Measurements from ENCODE around the gene PES1.
"Not testable (repeated sequence)": the region's sequence is repeated elsewhere in the genome, so short reads cannot be mapped to it uniquely, and the experiment has no call there.

PES1 gene

DNA sequence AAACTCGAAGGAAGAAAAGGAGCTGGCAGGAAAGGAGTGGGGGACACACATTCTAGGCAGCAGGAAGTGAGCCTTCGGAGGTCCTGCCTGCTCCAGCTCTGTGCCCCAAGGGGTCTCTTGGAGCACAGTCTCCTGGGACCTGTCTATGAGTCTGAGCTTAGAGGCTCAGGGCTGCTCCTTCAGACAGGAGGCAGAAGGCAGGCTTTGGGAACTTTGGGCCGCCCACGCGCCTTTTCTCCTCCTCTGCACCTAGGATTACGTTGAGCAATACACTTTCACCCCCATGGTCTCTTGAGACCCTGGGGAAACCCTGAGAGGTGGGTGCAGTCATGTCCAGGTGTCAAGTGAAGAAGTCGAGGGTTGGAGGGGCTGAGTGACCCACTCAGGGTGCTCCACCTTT, 16.2 kb upstream of the PES1 start:
- DNase-seq = no peak

DNA sequence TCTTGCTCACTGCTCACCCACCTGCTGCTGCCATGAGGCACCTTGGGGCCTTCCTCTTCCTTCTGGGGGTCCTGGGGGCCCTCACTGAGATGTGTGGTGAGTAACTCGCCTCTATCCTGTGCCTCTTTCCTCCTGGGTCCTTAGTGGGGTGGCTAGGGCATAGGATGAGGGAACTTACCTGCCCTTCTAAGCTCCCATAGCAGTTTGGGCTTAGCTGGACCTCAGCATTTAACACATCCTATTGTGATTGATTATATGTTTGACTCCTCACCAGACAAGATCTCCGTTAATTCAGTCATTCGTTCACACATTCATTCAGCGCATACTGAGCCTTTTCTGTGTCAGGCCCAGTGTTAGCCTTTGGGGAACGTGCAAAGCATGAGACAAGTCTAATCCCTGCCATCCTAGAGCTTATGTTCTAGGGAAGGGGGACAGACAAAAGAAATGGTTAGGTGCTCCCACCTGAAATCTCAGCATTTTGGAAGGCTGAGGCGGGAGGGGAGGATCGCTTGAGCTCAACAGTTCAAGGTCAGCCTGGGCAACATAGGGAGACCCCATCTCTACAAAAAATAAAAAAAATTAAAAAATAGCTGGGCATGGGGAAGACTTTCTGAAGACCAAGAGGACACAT, 15.7 kb upstream of the PES1 start:
- DNase-seq = no peak

DNA sequence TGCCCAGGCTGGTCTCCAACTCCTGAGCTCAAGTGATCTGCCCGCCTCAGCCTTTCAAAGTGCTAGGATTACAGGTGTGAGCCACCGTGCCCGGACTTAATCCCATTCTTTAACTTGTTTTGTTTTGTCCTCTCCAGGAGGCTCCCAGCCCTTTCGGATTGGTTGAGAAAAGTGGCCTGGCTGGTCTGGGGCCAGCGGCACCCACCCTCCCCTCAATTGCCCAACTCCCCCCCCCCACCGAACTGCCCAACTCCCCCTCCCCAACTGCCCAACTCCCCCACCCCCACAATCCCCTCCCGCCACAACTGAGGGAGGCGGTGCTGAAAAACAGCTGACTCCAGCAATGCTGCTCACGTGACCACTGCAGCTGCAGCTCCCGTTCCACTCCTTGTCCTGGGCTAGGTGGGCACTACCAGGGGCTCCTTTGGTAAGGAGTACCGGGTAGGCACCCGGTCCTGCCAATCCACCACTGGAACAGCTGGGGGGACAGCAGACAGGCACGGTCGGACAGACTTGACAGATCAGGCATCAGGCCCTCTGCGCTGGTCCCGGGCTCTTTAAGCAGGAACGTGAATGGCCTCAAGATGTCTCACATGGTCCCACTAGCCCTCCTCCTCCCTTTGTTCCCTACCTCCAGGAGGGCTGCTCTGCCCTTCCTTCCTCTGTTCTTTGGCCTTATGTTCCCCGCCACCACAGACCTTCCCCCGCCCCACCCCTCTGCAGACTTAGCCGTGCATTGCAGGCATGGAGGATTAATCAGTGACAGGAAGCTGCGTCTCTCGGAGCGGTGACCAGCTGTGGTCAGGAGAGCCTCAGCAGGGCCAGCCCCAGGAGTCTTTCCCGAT, 15.0 kb upstream of the PES1 start, which contains the start of gene TCN2:
Gene TCN2, plus strand, starts transcription at position 720 of the 845 bp plus-strand sequence. CDS start 158 bp downstream, outside the sequence.
- no peak for DNase-seq

DNA sequence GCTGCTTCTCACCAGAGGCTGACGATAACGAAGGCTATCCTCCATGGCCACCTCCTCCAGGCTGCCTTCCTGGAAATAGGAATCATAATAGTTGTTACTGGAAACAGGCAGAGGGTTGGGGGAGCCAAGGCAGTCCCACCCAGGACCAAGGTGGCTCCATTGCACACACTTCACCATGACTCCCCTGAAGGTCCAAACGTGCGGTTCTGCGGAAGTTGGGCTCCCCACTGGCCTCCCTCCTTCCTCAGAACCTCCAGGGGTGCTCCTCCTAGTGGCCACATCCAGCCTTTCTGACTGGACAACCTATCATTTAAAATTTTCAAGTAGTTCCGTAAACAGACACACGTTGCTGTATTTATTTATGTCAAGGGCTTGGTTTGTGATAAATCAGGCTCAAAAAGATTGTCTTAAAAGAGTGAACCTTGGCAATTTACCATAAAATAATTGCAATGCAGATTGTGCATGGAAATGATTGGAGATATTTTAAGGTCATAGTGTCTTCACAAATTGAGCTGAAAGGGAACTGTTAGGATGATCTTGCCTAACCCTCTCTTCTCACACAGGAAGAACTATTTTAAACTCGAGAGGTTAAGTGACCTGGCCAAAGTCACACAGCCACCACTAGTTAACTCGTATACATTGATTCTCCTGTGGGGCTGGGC, 13.9 kb upstream of the PES1 start:
- no peak for DNase-seq

DNA sequence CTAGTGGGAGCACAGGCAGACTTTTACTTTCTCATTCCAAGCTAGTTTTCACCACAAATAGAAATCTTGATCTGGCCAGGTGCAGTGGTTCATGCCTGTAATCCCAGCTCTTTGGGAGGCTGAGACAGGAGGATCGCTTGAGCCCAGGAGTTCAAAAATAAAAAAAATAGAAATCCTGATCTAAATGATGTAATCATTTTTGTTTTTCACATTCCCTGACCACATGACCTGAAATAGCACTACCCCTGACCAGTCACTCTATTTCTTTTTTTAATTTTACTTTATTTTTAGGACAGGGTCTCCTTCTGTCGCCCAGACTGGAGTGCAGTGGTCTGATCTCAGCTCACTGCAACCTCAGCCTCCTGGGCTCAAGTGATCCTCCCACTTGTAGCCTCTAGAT, 13.0 kb upstream of the PES1 start:
- no peak for DNase-seq

DNA sequence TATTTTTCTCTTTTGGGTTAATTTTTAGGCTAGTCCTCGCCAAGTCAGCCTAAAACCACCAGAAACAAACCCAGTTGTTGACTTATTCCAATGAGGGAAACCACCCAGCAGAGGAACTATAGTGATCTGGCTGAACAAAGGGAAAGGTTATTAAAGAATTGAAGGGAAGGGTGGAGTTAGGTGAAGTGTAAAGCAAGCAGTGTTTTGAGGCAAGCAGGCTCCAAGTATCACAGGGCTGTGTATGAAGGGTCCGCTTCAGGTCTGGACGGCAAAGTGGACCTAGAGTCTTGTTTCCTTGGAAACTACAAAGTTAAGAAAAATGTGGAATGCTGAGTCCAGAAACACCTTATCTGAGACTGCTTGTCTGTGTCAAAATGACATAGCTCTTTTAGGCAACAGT, 12.1 kb upstream of the PES1 start:
- DNase-seq = no peak

DNA sequence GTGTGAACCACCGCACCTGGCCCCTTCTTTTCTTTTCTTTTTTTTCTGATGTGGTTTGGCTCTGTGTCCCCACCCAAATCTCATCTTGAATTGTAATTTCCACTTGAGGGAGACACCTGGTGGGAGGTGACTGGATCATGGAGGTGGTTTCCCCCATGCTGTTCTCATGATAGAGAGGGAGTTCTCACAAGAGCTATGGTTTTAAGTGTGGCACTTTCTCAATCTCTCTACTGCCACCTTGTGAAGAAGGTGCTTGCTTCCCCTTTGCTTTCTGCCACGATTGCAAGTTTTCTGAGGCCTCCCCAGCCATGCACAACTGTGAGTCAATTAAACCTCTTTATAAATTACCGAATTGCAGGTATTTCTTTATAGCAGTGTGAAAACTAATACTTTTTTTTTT, 10.3 kb upstream of the PES1 start:
- no peak for DNase-seq

DNA sequence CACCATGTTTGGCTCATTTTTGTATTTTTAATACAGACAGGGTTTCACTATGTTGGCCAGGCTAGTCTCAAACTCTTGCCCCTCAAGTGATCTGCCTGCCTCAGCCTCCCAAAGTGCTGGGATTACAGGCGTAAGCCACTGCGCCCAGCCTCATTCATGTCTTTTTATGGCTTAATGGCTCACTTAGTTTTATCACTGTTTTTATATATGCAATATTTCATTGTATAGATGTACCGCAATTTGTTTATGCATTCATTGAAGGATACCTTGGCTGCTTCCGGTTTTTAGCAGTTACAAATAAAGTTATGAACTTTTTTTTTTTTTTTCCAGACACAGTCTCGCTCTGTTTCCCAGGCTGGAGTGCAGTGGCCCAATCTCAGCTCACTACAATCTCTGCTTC, 9.8 kb upstream of the PES1 start:
- no peak for DNase-seq

DNA sequence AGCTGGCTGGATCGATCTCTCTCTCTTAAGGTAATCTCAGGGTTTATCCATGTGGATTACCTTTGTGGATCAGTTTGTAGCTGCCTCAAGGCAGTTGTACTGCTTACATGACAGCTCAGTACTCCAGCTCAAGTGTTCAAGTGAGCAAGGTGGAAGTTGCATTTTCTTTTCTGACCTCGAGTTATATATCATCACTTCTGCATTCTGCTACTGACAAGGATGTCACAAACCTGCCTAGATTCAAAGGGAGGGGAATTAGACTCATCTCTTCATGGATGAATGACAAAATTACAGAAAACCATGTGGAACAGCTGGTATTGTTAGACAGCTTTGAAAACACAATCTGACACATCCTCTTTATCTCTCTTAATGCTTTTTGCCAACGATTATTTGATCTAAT, 9.2 kb upstream of the PES1 start:
- peak; percentile 70 for DNase-seq

DNA sequence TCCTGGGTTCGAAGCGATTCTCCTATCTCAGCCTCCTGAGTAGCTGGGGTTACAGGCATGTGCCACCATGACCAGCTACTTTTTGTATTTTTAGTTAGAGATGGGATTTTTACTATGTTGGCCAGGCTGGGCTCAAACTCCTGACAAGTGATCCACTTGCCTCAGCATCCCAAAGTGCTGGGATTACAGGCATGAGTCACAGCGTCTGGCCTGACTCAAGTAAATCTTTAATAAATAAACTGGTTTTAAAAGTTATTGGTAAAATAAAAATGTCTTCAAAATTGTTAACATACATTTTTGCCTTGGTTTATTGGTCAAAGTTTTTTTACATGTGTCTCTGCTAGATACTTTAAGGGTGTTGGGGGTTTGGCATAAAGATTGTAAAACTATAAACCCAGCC, 7.3 kb upstream of the PES1 start:
- no peak for DNase-seq

DNA sequence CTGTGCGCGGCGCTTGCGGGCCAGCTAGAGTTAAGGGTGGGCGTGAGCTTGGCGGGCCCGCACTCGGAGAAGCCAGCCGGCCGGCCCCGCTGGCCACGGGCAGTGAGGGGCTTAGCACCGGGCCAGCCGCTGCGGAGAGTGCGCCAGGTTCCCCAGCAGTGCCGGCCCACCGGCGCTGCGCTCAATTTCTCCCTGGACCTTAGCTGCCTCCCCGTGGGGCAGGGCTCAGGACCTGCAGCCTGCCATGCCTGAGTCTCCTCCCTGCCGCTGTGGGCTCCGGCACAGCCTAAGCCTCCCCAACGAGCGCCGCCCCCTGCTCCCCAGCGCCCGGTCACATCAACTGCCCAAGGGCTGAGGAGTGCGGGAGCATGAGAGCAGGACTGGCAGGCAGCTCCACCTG, 5.2 kb upstream of the PES1 start:
- DNase-seq = no peak

DNA sequence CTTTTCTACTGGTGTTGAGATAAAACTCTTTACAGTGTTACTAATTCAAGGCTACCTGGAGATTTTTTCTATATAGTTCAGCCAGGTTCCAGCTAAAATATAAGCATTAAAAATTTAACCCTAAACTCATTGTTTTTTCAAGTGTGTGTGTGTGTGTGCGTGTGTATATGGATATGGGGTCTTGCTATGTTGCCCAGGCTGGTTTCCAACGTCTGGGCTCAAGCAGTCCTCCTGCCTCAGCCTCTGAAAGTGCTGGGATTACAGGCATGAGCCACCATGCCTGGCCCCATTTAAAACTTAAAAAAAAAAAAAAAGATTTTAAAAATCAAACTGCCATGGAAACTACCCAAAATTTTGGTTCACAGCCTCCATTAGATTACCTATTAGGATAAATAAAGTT, 4.5 kb upstream of the PES1 start:
- no peak for DNase-seq

DNA sequence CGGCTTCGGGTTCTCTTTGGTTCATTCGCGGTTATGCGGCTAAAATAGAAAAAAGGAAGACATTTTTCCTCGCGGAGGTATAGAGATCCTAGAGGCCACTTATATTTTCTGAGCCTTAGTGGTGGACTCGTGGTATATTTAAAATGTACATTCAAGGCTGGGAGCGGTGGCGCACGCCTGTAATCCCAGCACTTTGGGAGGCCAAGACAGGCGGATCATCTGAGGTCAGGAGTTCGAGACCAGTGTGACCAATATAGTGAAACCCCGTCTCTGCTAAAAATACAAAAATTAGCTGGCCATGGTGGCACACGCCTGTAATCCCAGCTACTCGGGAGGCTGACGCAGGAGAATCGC, 627 bp upstream of the PES1 start:
- DNase-seq = not testable (repeated sequence)

DNA sequence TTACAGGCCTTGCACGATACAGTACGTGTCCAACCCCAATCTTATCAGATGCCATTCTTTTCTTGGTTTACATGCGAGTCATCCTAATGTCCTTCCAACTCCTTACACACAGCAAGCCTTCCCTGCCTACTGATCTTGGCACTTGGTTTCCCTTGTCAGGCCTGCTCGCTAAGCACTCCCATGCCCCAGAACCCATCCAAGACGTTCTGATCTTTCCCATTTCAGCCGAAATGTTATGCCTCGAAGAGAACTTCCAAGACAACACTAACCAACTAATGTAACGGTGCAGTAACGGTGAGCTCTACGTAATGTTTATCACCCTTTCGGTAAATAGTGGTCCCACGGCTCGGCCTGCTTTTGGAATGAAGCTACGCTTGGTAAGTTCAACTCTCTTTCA, 521 bp downstream of the PES1 start:
- DNase-seq = no peak

DNA sequence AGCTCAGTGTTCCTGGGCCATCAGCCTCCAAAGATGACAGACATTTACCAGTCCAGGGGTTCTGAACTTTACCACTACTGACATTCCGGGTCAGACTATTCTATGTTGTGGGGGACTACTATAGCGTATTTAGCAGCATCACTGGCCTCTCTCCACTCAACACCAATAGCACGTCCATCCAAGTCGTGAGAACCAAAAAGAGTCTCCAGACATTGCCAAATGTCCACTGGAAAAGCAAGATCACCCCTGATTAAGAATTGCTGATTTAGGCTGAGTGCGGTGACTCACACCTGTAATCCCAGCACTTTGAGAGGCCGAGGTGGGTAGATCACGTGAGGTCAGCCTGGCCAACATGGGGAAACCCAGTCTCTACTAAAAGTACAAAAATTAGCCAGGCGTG, 5.3 kb downstream of the PES1 start:
- DNase-seq = no peak

DNA sequence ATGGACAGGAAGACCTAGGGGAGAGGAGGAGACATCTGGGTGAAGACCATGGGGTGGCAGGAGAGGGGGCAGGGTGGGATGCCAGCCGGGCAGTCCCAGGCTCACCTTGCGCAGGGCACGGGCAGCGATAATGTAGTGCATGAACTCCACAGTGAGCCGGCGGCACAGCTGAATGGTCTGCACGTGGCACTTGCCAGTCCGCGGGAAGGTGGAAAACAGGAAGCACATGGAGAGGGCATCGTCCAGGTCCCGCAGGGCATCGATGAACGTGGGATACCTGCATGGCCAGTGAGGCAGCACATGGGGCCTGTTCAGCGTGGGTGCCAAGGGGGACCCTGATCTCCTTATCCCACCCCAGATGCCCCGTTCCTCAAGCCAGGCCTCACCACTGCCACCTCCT, 7.3 kb downstream of the PES1 start:
- DNase-seq = no peak

DNA sequence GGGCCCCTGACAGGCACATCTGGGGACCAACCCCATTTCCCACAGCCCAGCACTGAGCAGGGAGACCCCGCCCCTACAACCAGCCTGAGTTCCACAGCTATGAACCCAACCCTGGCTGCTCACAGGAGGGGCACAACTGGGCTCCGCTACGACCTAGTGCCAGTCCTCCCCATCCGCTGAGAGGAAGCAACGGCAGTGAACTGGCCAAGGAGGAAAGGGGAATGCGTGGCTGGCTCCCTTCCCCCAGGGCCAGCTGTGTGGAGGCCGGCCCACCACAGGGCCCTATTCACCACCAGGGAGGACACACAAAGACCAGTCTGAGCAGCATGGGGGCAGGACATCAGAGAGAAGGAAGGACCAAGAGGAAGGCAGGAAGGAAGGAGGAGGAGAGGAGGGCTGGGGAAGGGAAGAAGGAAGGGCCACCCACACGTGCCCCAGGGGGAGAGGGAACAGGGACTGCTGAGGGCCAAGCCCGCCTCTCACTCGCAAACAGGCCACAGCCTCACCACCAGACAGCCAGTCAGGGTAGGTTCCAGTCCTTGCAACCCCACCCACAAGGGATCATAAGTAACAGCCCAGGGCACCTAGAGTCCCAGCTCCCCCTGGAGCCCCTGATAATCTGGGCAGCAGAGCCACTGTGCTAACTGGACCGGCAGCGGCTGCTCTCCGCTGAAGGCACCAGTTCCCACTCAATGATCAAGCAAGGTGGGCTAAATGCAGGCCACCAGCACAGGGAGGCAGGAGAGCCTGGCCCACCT, 8.7 kb downstream of the PES1 start:
- DNase-seq = no peak

DNA sequence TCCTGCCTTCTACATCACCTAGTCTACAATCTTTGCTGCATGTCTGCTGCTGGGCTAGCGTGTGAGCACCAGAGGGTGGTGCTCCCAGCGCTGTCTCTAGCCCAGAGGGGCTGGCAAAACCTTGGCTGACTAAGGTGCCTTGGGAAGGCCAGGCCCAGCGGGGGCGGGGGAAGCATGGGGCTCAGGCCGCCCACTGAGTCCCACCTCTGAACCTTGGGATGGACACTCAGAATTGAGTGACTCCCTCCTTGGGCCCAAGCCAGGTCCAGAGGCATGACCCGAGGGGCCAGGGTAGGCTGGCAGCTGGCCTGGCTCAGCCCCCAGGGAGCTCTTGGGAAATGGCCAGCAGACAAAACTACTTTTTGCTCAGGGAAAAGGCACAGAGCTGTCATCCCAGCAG, 9.7 kb downstream of the PES1 start:
- no peak for DNase-seq

DNA sequence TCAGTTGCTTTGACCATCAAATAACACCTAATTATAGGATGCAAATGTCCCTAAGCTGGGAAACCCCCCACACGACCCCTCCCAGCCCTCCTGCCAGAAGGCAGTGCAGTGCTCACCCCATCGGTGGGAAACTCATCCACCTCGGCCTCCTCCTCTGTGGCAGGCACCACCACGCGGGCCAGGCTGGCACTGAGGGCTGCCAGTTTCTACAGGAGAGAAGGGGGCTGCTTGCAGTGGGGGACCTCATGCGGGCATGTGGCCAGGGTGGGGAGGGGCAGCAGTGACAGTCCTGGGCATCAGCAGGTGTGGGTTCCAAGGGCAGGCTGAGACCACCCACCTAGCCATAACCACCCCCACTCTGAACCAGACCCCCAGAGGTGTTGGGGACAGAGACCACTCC, 10.8 kb downstream of the PES1 start:
- no peak for DNase-seq

DNA sequence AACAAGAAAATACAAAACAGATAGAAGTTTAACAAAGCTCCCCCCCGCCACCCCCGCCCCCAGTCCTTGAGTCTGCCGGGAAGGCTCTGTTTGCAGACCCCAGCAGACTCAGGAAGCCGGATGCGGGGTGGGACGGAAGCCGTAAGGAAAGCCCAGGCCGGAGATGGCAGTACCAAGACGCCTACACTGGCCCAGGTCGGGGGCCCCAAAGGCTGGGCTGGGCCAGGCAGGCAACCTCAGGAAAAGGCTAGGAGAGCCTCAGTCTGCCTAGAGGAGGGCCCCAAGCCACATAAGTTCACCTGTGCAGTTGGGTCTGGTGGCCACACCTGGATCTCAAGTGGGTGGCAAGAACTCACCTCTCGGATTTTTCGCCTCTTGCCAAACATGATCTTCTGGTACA, 13.2 kb downstream of the PES1 start:
- DNase-seq = no peak

DNA sequence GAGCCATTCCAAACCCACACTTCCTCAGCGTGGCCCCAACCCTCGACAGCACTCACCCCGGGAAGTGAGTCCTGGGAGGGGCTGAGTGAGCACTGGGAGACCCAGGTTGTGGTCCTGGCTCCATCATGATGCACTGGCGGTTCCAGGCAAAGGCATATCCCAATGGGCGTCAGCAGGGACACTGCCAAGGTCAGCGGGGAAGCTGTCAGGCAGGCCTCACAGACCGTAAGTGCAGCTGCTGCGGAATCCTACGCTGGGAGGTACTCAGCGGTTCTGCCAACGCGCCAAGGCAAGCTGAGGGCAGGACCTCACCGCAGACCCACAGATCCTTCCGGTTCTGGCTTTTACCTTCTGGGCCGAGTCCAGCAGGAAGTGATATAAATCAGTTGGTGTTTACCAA, 15.9 kb downstream of the PES1 start:
- DNase-seq = no peak

DNA sequence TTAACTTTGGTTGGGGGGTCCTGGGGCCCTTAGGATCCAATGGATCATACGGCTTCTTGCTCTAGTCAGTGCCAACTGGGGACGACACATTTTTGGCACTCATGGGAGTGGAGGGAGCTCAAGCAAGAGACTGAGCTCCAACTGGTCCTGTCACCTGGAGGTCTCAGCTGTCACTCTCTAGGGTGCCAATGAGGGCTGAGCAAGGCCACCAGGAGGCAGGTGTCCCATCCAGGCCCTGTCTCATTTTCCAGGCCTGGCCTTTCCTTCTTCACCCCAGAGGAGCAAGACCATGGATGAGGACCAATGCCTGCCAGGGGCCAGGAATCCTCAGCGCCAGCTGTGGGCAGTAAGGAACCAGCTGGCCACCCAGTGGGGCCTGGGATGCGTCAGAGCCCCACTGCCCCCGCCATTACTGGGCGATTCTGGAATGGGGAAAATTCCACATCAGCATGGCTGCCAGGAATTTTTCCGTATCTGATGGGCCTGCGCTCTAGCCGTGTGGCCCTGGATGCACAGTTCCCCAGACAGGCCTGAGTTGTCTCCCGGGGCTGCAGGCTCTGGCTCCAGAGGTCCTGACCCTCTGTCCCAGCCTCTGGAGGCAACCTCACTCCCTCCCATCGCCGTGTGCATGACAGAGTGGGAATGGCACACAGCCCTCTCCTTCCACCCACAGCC, 16.6 kb downstream of the PES1 start:
- DNase-seq = no peak

Data from NCI-H1694 treated with DMSO at 0.1 percent for 48 hours (cell line).